HepG2 (cell line): ENCODE data around the gene EIF2S3B. TPM values are rescaled to one million over a fixed set of nuclear protein-coding genes. Genes with fewer than 3 reads are reported as not detected.

Source experiments
- ATAC-seq: fragments of 200-7000 bp; cut with Tn5 transposase; 3 replicates; pipeline ENCODE4 v1.9.1; 2020; ENCODE audit warnings: mild to moderate bottlenecking, moderate library complexity
- BruUV-seq: library from RNA; stranded (reverse); fragments of 400-500 nt; replicated peaks from 2 replicates; lab custom pipeline; 2021; lab: Mats Ljungman, UMichigan
- CTCF ChIA-PET: fragments of 300-600 bp; formaldehyde crosslinking; extraction: SDS; loops from one replicate; lab custom pipeline; 2021; ENCODE audit warnings: low total read pairs, inconsistent platforms, low intra/inter-chr PET ratio; lab: Yijun Ruan, JAX
- POLR2A ChIA-PET: fragments of 350-600 bp; sonication (Branson Sonifier 250); formaldehyde crosslinking; loops from one replicate; lab custom pipeline; 2020; ENCODE audit warnings: antibody characterized with exemption, inconsistent platforms; lab: Yijun Ruan, JAX
- DNase-seq: peaks from one replicate; pipeline ENCODE4 v3.0.0-alpha.2; 2015; ENCODE audit warnings: low spot score
- FAIRE-seq: peaks from 3 replicates; lab custom pipeline; 2011; peaks lifted over from hg19 to GRCh38; lab: Jason Lieb, UNC
- H2AFZ ChIP-seq: one replicate; pipeline ENCODE4 v1.6.1; 2011; ENCODE audit warnings: low read length, inconsistent platforms
- H3K27ac ChIP-seq: fragments of 300-600 bp; 3 replicates; pipeline ENCODE4 v1.8.0; 2011; ENCODE audit warnings: mixed run types, mild to moderate bottlenecking, mixed read lengths, low read length, inconsistent platforms; ENCODE audit not compliant: insufficient read depth; ENCODE audit errors: extremely low read length
- H3K27me3 ChIP-seq, 2 experiments: fragments of 200-600 bp in 1 of 2; 2 replicates in 1 of 2; 3 replicates in 1 of 2; pipeline versions ENCODE4 v1.6.0 to v1.8.0; 2011; ENCODE audit warnings: low read length in 2 of 2, mild to moderate bottlenecking in 2 of 2, moderate library complexity in 2 of 2, inconsistent platforms in 1 of 2; ENCODE audit not compliant: insufficient read depth in 2 of 2, control insufficient read depth in 1 of 2
- H3K36me3 ChIP-seq, 2 experiments: fragments of 200-600 bp in 1 of 2; replicated peaks in 1 of 2; 2 replicates in 1 of 2; 3 replicates in 1 of 2; pipeline versions ENCODE4 v1.5.1 to v1.8.0; 2011; ENCODE audit warnings: low read length in 2 of 2, inconsistent platforms in 1 of 2; ENCODE audit not compliant: insufficient read depth in 2 of 2, control insufficient read depth in 1 of 2
- H3K4me1 ChIP-seq: 2 replicates; pipeline ENCODE4 v1.5.1; 2012; ENCODE audit warnings: low read length, inconsistent platforms; ENCODE audit not compliant: insufficient read depth
- H3K4me2 ChIP-seq: 2 replicates; pipeline ENCODE4 v1.6.0; 2011; ENCODE audit warnings: low read depth, low read length, inconsistent platforms
- H3K4me3 ChIP-seq, 3 experiments: fragments of 200-600 bp in 1 of 3; sonication (generic), shearing (Covaris generic) in 1 of 3; replicated peaks in 1 of 3; 2 replicates each; pipeline ENCODE4 v1.5.1; 2011 to 2016; ENCODE audit warnings: low read length in 3 of 3, inconsistent platforms in 2 of 3, low read depth in 2 of 3, mild to moderate bottlenecking in 2 of 3, control low read depth in 1 of 3, mixed read lengths in 1 of 3; ENCODE audit not compliant: insufficient read depth in 1 of 3
- H3K79me2 ChIP-seq: one replicate; pipeline ENCODE4 v1.6.1; 2011; ENCODE audit warnings: low read length, inconsistent platforms; ENCODE audit not compliant: insufficient read depth
- H3K9ac ChIP-seq: 2 replicates; pipeline ENCODE4 v1.6.0; 2011; ENCODE audit warnings: mild to moderate bottlenecking, low read depth, low read length, inconsistent platforms; ENCODE audit not compliant: insufficient read depth
- H3K9me3 ChIP-seq: 2 replicates; pipeline ENCODE4 v1.5.1; 2012; ENCODE audit warnings: mild to moderate bottlenecking, low read length
- H4K20me1 ChIP-seq: 2 replicates; pipeline ENCODE4 v1.6.0; 2011; ENCODE audit warnings: inconsistent platforms, mild to moderate bottlenecking, low read length, moderate library complexity; ENCODE audit not compliant: insufficient read depth
- ADNP ChIP-seq: sonication (generic); formaldehyde crosslinking; IDR thresholded peaks from 2 replicates; pipeline ENCODE4 v1.4.0; 2020; ENCODE audit warnings: missing genetic modification reagents
- JUNB ChIP-seq: sonication (generic); formaldehyde crosslinking; IDR thresholded peaks from 2 replicates; pipeline ENCODE4 v1.8.0; 2022; ENCODE audit warnings: missing genetic modification reagents, mild to moderate bottlenecking, borderline replicate concordance
- JUND ChIP-seq: sonication (generic); formaldehyde crosslinking; IDR thresholded peaks from 2 replicates; pipeline ENCODE4 v1.8.0; 2022; ENCODE audit warnings: mild to moderate bottlenecking, missing genetic modification reagents
- RAD51 ChIP-seq: fragments of 450-650 bp; IDR thresholded peaks from 2 replicates; pipeline ENCODE4 v1.6.1; 2016; ENCODE audit warnings: borderline replicate concordance
- TP53 ChIP-seq: sonication (generic); formaldehyde crosslinking; conservative IDR thresholded peaks from 2 replicates; pipeline ENCODE4 v1.4.0; 2020; ENCODE audit warnings: missing genetic modification reagents
- ZNF17 ChIP-seq: sonication (generic); formaldehyde crosslinking; IDR thresholded peaks from 2 replicates; pipeline ENCODE4 v1.5.0; 2020; ENCODE audit warnings: mild to moderate bottlenecking, missing genetic modification reagents
- ZNF280D ChIP-seq: sonication (generic); formaldehyde crosslinking; IDR thresholded peaks from 2 replicates; pipeline ENCODE4 v1.5.1; 2020; ENCODE audit warnings: mild to moderate bottlenecking, missing genetic modification reagents
- ZNF407 ChIP-seq: sonication (generic); formaldehyde crosslinking; IDR thresholded peaks from one replicate; pipeline ENCODE4 v1.5.1; 2020; ENCODE audit warnings: mild to moderate bottlenecking, missing genetic modification reagents; ENCODE audit errors: not compliant biosample characterization
- ZXDC ChIP-seq: sonication (generic); formaldehyde crosslinking; IDR thresholded peaks from 2 replicates; pipeline ENCODE4 v1.5.0; 2020; ENCODE audit warnings: mild to moderate bottlenecking, missing genetic modification reagents
- WGBS: methylation state at CpG from one replicate; pipeline ENCODE4 v1.1.6; 2017; ENCODE audit warnings: low lambda C conversion rate; 5-methylcytosine and 5-hydroxymethylcytosine counted together
- in situ Hi-C: cut with HindIII; loops from 2 replicates; pipeline ENCODE4 v1.10.0; 2017; ENCODE audit warnings: low pct_unique_long_range_greater_than_20kb; ENCODE audit not compliant: extremely low pct_ligation_motif_present
- intact Hi-C: fragments of 100-400 bp; cut with micrococcal nuclease; formaldehyde crosslinking; loops from one replicate; pipeline ENCODE4 v1.10.0; 2022; ENCODE audit not compliant: unreplicated experiment
- polyA plus RNA-seq, 8 experiments: library from polyadenylated mRNA; depleted of rRNA in 3 of 8; stranded (reverse) in 7 of 8; unstranded in 1 of 8; fragments of >200 nt; fragmentation: Illumina TruSeq in 4 of 8; extraction: Trizol in 4 of 8; gene quantifications; 2 replicates each; pipeline versions ENCODE4 v1.2.1 to v1.2.3, GENCODE V29; 2011 to 2016; ENCODE audit warnings: low read depth in 4 of 8, missing spikeins in 1 of 8, mixed read lengths in 1 of 8; ENCODE audit not compliant: insufficient read depth in 1 of 8
- total RNA-seq, 5 experiments: library from RNA; depleted of rRNA; stranded (reverse); fragments of >200 nt; fragmentation: Illumina TruSeq; extraction: Trizol; gene quantifications; 2 replicates each; pipeline ENCODE4 v1.2.3, GENCODE V29; 2016; ENCODE audit warnings: low read depth in 1 of 5

Gene EIF2S3B
- total and polyA plus RNA-seq, 2 of the 13 experiments (the other 11 are each of a cell fraction or from before 2014, with no cell fraction given) = 3.6 to 7.6 TPM

GRCh38 chr12:10540776-10541205, 35.1 kb downstream of the EIF2S3B start (continued):
- TF ChIP-seq ADNP (CRISPR knock-in tag) (no peak), JUNB (CRISPR knock-in tag) (no peak), RAD51 (no peak), JUND (no peak)

- H3K4me3 ChIP-seq = no peak overlapping the region
- in situ Hi-C loops (no loop called here), intact Hi-C loops (no loop called here)
- no peaks in the 10 kb centered on the region; a peak in 1 of 5 replicates for H3K27me3 ChIP-seq
- H4K20me1 ChIP-seq = no peaks in the 10 kb centered on the region
- no peak overlapping the region for H3K9ac ChIP-seq
- no peak for ATAC-seq
- 21% methylated on average over 7 of the region's 7 CpGs for WGBS
- CTCF ChIA-PET = no interaction called here
- TF ChIP-seq ZNF17 (no peak), ZNF280D (CRISPR knock-in tag) (no peak), TP53 (CRISPR knock-in tag) (no peak), ZNF407 (no peak), ZXDC (CRISPR knock-in tag) (no peak)
- no peaks in the 10 kb centered on the region for H3K9me3 ChIP-seq
- POLR2A ChIA-PET = no interaction called here
- H3K27ac ChIP-seq = no peak overlapping the region
- H3K4me2 ChIP-seq = no peak overlapping the region
- no peaks in the 10 kb centered on the region for H3K79me2 ChIP-seq
- no peak overlapping the region for H2AFZ ChIP-seq
- FAIRE-seq = no peak
- DNase-seq = no peak
- no peaks in the 10 kb centered on the region for H3K36me3 ChIP-seq
- no TSS peak for BruUV-seq
- no peaks in the 10 kb centered on the region for H3K4me1 ChIP-seq
Measured at GRCh38 chr12:10543499-10543898, 37.8 kb downstream of the EIF2S3B start.
